DLD1 (cell line): ENCODE results near the gene KCNJ5.

ENCODE experiments used
- in situ Hi-C: cut with HindIII; loops from 2 replicates; pipeline ENCODE4 v1.10.0; 2017; ENCODE audit warnings: low sequenced_read_pairs

The KCNJ5 gene

GRCh38 chr11:128943428-128943976 lies 52.3 kb downstream of the KCNJ5 start:
- in situ Hi-C loops, result no loop called here

- in situ Hi-C loops, result no loop called here
Measured at GRCh38 chr11:128946648-128947047, 55.5 kb downstream of the KCNJ5 start.

GRCh38 chr11:128947773-128948172 lies 56.6 kb downstream of the KCNJ5 start:
- in situ Hi-C loops, result no loop called here

DNA sequence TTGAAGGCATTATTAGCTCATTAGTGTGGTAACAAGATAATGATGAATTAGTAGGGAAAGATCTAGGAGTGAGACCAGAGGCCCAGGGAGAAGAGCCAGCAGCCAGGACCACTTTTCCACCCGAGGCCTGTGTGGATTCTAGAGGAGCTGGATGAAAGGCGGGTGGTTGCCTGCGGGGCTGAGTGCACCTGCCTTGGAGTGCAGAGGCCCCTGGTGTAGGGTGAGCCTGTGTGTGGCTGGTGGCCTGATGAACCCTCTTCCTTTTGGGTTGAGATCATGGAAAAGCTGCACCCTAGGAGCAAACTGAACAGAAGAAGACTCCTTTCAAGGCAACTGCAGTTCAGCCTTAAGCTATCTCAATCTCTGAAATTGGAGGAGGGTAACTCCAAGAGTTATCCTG lies 57.4 kb downstream of the KCNJ5 start:
- in situ Hi-C loops, result no loop called here

GRCh38 chr11:128949791-128950454 lies 58.8 kb downstream of the KCNJ5 start:
- in situ Hi-C loops, result no loop called here

- in situ Hi-C loops, result no loop called here
Measured at GRCh38 chr11:128953151-128953550, 62.0 kb downstream of the KCNJ5 start.

- in situ Hi-C loops, result no loop called here
Measured at GRCh38 chr11:128955636-128956035, 64.5 kb downstream of the KCNJ5 start.

- in situ Hi-C loops, result no loop called here
Measured at GRCh38 chr11:128956401-128957201, 65.4 kb downstream of the KCNJ5 start.

DNA sequence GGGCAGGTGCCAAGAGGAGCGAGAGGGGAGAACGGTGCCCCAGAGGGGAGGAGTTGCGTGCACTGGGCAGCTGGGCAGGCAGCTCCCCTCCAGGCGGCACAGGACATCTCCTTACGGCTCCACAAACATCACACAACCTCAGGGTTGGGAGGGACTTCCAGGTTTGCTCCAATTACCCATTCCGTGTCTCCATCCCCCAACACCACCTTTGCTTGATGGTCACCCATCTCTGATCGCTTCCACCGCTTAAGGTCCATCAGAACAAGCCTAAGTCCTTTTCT lies 66.0 kb downstream of the KCNJ5 start:
- in situ Hi-C loops, result no loop called here

- in situ Hi-C loops, result no loop called here
Measured at GRCh38 chr11:128961645-128962044, 70.5 kb downstream of the KCNJ5 start.

GRCh38 chr11:128962896-128963295 lies 71.7 kb downstream of the KCNJ5 start:
- in situ Hi-C loops, result no loop called here

DNA sequence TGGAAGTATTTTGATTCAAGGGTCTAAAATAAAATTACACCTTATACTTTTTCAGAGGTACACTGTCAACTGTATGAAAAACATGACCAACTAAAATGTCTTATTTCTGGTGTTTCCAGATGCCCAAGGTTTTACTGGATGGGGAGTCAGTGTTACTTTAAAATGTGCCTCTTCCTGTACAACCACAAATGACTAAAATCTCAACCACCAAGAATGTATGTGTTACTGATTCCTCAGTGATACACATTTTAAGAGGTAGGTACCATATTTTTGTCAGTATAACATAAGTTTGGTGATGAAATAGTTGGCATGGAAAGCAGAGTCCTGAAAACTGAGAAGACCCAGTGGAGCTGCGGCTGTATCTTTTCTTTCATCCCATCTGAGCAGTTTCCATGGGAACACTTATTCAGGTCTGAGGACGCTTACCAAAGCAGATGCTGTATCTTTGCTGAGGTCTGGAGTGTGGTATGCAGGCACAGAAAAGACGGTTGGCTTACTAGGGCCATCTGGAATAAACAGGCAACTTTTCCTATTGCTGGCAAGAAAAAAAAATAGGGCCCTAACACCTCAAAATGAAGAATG lies 72.7 kb downstream of the KCNJ5 start:
- in situ Hi-C loops, result no loop called here

- in situ Hi-C loops, result no loop called here
Measured at GRCh38 chr11:128964463-128964930, 73.3 kb downstream of the KCNJ5 start.

- in situ Hi-C loops, result no loop called here
Measured at GRCh38 chr11:128965485-128965884, 74.3 kb downstream of the KCNJ5 start.

DNA sequence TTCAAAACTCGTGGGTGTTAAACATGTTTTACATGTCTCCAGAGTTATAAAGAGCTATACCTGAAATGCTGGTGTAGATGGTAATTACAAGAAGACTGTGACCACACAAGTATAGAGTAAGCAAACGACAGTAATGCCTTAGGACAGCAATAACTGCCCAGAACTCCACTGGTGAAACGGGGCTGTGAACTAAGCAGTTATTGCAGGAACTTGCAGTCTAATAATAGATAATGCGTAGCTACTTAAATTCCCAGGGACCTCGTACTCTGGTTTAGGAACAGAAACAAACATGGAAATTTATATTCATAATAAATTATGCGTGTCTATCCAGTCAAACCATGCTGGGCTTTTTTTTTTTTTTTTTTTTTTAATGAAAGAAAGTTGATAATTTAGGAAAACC lies 76.4 kb downstream of the KCNJ5 start:
- in situ Hi-C loops, result no loop called here

GRCh38 chr11:128968916-128969315 lies 77.8 kb downstream of the KCNJ5 start:
- in situ Hi-C loops, result no loop called here
